ENCODE results near the gene DDX17.

GRCh38 chr22:38523029-38523428, 16.9 kb upstream of the DDX17 start:
- TF ChIP-seq POLR2A (IDR thresholded peaks at IDR 0.05; ENCODE audit: low read depth, low read length) (no peak), TAF1 (IDR thresholded peaks at IDR 0.05; ENCODE audit: low read depth, low read length) (no peak), POLR2AphosphoS5 (IDR thresholded peaks at IDR 0.05; ENCODE audit: low read depth, low read length) (no peak), SPI1 (IDR thresholded peaks at IDR 0.05; ENCODE audit: low read depth, low read length) (no peak), POU2F2 (IDR thresholded peaks at IDR 0.05; ENCODE audit: low read depth, low read length) (no peak)
